Measurements from ENCODE around the gene HAGHL.

HAGHL gene

DNA sequence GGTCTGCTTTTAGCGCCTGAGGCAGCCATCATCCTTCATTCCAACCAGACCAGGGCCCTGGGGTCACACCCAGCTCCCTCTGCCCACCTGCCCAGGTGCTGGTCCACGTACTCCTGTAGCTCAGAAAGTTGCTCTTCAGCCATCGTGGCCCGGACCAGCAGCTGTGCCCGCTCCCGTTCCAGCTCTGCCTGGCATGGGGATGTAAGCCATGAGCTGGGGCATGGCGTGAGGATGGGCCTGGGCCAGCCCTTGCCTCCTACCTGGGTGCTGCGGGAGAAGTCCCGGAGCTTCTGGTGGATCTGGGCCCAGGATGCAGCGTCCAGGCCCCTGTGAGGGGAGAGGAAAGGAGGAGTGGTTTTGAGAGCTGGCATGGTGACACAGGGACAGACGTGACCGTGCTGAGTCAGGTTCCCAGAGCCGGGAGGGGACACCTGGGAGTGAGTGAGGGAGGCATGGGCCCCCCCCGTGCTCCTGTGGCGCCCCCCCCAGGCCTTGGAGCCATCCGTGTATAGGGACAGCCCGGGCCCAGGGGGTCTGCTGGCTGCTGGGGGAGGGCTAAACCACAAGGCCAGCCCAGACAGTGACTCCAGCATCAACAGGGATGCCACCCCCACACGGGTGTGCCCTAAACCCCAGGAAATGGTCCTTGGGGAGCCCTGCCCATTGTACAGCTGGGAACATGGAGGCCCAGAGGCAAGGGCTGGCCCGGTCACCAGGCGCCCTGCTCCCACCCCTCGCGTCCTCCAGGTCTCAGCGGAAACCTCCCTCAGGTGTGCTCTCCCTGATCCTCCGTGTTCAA is 3.9 kb upstream of the HAGHL start:
- FAIRE-seq: no peak

DNA sequence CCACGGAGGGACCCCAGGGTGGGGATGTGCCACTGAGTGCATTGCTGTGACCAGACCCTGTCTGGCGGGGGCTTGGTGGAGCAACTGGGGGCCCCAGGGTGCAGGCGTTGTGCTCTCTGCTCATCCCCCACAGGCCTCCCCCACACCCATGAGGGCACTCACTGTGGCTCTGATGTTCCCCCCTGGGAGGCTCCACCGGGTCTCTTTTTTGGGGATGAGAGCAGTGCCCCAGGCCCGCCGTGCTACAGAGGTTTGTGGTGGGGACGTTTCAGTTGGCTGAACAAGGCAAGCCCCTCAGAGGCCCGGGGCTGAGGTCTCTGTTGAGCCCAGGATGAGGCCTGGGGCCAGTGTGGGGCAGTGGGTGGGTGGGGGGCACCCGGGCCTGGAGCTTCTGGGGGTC is 3.2 kb upstream of the HAGHL start:
- no peak for FAIRE-seq

DNA sequence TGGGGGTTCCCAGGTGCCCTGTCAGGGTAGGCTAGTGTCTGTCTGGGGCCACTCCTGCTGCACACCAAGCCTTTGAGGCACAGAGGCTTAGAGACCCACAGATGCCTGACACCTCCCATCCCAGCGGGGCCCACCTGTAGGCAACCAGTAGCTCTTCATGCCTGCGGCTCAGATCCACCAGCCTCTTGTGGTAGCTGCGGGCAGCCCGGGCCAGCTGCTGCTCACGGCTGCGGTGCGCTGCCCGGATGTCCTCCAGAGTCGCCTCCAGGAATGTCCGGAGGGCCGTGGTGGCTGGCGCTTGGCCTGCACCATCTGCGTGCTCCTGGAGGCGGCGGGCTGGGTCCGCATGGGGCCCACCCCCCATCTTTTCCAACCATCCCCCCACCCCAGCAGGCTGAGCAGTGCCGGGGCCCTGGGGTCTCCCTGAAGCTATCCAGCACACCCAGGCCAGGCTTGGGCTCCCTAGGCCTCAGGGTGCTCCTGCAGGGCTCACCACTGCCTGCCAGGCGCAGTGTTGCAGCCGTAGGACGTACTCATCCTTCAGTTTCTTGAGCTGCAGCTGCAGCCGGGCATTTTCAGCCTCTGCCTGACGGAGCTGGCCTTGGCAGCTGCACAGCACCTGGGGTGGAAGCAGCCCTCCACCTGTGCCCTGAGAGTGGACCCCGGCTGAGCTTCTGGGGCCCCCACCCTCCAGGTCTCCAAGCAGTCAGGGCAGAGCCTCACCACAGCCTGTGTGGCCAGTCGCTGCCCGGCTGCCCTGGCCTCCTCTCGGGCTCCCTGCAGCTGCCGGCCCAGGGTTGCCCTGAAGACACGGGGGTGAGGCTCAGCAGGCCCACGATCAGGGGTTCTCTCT is 2.5 kb upstream of the HAGHL start:
- no peak for FAIRE-seq

DNA sequence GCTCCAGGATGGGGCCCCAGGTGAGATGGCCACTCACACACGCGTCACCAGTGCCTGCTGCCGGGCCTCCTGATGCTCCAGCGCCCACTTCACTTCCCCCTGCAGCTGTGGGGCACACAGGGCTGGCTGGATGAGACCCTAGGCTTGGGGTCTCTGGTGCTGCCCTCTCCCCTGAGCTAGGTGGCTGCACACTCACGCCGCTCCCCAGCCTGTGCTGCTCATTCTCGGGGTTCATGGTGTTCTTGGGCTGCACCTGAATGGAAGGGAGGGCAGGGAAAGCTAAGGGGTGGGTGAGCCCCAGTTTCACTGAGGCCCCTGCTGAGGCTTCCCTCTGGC is 1.9 kb upstream of the HAGHL start:
- no peak for FAIRE-seq

DNA sequence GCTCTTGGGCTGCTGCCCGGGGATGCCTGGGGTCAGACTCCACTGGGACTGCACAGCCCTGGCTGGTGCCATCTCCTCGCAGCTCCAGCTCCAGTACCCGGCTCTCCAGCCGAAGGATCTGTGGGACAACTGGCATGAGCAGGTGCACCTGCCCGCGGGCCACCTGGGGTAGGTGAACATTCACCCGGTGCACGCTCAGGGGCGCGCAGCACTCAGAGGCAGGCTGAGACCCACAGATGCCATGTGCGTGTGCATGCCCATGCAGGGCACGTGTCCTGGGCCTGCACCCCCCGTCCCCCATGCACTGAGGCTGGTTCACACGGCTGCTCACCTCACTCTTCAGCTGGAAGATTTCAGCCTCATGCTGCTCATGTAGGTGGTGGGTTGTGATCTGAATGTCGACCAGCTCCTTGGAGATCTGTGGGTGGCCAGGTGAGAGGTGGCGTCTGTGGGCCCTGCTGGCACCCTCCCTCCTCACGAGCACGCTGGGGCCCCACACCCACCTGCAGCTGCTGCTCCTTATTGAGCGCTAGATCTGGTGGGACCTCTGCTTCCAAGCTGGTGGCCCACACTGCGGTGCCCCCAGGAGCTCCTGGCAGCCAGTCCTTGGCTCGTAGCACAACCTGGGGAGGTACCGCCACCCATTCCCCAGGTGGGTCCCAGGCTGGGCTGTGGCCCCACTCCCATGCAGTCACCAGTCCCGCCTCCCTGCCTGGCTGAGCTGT is 1.3 kb upstream of the HAGHL start:
- FAIRE-seq: no peak

DNA sequence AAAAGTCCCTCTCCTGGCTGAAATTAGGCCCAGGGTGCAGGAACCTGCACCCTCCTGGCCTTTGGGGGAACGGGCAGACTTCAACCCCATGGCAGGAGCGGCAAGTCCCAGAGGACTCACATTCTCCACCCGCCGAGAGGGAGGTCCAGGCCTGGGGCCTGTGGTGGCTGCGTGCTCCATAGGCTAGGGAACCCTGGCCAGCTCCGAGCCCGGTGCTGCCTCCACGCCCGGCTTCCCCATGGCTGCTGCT is 793 bp upstream of the HAGHL start:
- no peak for FAIRE-seq

DNA sequence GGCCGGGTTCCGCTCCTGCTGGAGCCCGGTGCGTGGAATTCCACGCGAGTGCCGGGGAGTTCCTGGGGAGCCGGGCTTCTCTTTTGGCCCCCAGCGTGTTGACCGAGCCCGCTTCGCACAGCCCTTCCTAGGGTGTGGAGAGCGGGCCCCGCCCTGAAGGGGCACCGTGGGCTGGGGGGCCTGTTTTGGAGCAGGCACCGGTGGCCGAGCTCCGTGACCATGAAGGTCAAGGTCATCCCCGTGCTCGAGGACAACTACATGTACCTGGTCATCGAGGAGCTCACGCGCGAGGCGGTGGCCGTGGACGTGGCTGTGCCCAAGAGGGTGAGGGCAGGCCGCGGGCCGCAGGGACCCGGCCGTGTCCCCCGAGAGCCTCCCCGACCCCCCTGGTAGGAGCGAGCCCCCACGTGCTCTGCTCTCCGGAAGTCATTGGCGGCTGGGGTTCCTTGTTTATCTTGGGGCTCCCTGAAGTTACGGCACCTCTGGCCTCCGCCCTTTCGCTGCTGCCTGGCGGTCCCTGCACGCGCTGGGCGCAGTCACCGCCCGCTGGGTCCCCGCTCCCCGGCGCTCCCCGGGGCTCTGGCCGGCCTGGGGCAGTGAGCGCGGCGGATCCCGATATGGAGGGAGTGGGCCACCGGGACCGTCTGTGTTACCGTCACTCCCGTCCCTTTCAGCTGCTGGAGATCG is 528 bp downstream of the HAGHL start:
- no peak for FAIRE-seq

DNA sequence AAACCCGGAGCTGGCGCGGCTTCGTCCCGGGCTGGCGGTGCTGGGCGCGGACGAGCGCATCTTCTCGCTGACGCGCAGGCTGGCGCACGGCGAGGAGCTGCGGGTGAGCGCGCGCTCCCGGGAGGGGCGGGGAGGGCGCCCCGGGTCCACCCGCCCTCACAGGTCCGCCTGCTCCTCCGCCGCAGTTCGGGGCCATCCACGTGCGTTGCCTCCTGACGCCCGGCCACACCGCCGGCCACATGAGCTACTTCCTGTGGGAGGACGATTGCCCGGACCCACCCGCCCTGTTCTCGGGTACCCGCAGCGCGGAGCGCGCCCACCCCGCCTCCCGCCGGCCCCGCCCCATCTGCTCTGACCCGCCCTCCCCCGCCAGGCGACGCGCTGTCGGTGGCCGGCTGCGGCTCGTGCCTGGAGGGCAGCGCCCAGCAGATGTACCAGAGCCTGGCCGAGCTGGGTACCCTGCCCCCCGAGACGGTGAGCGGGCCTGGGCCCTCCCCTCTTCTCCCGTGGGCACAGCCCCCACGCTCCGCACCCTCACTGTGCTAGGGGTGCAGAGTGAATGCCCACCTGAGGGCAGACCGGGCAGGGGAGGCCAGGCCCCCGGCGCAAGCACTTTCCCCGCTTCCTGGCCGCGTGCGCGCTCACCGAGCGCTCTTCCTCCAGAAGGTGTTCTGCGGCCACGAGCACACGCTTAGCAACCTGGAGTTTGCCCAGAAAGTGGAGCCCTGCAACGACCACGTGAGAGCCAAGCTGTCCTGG is 1.4 kb downstream of the HAGHL start:
- FAIRE-seq: no peak

DNA sequence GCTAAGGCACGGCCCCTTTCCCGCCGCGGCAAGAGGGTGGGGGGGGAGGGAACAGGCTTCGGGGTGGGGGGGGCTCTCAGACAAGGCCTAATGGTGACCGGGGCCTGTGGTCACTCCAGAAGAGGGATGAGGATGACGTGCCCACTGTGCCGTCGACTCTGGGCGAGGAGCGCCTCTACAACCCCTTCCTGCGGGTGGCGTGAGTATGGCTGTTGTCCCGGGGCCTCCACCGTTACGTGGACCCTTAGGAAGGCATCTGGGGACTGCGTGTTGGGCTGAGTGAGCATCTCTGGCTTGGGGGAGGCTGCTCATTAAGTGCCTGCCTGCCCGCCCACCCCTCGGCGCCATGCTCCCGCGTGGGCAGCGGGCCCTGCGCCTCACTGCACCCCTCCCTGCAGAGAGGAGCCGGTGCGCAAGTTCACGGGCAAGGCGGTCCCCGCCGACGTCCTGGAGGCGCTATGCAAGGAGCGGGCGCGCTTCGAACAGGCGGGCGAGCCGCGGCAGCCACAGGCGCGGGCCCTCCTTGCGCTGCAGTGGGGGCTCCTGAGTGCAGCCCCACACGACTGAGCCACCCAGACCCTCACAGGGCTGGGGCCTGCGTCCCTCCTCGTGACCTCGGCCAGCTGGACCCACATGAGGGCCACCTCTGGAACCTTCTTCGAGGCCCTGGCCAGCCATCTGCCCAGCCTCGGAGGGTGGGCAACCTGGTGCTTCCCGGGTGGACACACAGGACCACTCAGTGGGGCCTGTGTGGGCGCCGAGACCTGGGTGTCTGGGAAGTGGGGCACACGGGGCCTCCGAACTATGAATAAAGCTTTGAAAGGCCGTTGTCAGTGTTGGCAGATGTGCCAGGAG is 2.2 kb downstream of the HAGHL start:
- FAIRE-seq: no peak

DNA sequence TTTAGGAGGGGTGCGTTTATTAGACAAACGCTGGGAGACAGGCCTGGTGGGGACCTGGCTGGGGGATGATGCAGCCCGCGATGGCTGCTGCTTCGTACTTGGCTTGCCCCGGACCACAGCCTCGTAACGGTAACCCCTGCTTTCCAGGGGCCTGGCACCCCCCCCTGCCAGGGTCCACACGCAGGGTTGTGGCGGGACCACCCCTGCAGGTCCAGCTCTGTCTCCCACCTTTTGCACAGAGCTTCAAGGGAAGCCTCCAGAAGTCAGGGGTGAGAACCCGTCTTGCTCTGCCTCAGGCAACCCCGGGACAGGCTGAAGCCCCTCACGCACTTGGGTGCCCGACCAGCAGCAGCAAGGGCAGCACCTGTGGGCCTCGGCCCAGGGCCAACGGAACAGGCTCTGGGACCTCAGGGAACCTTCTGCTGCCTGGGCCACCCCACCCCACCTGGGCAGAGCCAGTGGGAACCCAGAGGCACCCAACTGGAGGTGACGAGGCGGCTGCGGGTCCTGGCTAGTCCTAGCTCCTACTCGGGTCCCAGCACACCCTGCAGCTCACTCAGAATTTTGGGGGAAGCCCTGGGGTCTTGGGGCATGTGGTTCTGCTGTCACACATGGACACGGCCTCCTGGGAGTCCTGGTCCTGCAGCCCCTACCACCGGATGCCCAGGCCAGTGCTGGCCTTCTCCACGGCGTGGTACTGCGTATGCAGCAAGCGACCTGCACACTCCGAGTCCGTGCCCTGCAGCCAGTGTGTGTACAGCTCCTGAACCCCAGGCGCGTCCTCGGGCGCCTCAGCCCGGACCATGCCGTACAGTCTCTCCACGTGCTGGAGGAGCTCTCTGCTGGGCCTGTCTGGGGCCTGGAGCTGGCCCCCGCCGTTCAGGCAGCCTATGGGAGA is 3.1 kb downstream of the HAGHL start:
- no peak for FAIRE-seq

DNA sequence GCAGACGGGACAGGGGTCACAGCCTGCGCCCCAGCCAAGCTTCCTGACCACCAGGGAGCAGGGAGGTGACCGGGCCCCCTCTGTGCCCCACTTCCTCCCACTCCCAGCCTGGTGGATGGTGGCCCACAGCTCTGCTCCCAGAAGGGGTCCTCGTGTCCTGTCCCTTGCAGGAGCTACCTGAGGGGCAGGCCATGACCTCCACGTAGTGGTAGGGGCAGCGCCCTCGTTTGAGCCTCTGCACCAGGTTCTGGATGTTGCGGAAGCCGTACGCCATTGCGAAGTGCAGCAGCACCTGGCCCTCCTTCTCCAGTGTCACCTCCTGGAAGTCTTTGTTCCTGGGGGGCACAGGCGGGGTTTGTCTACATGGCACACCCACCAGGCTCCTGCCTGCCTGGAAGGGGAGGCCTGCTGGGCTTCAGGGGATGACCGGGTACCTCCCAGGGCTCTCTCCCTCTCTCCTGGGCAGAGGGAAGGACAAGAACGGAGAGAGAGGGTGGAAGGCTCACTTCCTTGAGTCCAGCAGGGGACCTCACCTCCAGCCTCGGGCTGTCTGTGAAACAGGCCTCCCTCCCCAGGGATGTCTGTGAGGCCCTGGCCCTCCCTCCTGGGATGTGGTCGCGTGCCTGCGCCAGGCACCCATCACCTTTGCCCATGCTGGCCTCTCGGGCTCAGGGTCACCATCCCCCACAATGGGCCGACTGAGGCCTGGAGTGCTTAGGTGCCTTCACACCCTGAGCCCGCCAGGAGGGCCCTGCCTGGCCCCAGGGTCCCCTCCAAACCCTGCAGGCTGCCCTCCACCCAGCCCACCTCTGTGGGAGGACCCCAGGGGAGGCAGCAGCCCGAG is 4.0 kb downstream of the HAGHL start:
- FAIRE-seq: no peak

DNA sequence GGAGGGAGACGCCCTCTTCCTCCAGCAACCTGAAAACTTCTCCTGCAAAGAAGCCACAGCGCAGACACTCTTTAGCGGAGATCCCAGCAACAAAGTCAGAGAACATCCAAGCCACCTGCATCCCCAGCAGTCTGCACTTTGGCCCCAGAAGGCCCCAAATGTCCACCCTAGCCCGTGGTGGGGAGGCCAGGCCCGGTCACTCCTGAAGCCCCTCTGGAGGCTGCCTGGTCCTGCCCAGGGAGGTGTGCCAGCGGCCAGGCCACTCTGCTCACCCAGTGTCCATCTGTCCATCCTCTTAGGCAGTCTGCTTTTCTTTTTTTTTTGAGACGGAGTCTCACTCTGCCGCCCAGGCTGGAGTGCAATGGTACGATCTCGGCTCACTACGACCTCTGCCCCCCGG is 5.4 kb downstream of the HAGHL start:
- no peak for FAIRE-seq

DNA sequence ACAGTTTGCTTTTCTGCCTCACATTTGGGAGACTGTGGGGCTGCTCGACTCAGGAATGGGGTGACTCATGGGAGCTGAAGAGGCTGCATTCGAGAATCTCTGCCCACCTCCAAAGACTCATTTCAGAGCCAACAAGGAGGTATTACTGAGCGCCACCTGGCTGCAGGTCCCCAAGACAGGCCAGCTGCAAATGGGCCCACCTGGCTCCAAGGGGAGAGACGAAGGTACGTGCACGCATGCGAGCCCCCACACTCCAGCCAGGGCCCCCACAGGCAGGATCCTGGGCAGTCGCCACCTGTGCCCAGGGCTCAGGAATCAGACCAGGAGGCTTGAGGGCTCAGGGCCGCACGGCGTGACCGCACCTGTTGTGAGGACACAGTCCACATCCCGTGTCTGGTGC is 6.0 kb downstream of the HAGHL start:
- no peak for FAIRE-seq

DNA sequence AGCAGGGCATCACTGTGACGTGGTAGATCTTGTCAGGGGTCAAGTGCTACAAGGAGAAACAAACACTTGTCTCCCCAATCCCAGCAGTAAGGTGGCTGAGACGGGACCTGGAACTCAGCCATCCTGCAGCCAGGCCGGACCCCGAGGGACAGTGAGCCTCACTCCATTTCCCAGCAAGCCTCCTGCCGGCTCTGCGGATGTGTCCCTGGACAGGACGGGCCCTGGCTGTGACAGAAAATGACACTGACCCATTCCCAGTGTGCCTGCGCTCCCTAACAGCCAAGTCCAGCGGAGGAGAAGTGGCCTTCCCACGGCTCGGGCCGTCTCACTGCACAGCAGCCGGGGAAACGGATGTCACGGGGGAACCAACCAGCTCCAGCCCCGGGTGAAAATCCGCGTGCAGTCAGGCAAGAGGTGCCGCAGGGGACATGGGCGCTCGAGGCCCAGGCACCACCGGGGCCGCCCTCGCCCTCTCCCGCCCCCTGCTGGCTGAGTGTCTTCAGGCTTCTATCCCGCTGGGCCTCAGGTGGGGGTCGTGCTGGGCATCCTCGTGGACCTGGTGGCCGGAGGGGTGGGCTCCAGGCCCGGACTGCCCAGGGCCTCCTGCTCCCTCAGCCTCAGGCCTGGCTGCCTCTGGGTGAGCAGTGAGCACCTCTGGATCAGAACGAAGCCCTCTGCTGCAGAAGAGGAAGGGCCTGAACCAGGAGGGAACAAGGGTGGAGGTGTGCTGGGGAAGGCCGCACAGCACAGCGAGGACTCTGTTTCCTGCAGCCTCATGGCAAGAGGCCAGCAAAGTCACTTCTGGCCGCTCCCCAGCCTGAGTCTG is 6.7 kb downstream of the HAGHL start:
- FAIRE-seq: no peak

DNA sequence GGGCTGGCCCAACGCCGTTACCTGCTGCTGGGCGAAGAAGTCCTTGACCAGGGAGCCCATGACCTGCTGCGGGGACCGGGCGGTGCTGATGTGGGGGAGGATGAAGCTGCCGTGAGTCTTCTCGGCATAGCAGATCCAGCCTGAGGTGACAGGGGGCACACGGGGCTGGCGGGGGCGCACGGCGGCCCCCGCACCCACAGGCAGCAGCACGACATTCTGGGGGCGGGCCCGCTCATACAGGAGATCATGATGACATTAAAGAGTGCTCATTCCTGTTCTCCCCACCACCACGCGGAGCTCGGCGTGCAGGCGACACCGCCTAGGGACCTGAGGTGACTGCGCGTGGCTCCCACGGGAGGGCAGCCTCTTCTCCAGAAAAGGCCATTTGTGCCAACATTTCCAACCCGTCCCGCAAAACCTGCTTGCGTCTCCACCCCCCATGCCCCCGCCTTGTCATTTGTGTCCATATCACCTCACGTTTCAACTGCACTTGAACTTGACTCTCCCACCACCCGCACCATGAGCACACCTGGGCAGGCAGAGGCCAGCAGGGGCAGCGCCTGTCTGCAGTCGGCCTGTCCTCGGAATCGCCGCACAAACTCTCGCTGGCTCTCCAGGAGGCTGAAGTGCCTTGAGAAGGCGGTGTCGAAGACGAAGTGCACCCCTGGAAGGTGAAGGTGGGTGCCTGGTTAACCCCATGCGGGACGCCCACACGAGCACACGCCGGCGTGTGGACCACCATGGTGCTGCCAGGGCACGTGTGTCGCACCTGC is 7.5 kb downstream of the HAGHL start:
- FAIRE-seq: no peak

DNA sequence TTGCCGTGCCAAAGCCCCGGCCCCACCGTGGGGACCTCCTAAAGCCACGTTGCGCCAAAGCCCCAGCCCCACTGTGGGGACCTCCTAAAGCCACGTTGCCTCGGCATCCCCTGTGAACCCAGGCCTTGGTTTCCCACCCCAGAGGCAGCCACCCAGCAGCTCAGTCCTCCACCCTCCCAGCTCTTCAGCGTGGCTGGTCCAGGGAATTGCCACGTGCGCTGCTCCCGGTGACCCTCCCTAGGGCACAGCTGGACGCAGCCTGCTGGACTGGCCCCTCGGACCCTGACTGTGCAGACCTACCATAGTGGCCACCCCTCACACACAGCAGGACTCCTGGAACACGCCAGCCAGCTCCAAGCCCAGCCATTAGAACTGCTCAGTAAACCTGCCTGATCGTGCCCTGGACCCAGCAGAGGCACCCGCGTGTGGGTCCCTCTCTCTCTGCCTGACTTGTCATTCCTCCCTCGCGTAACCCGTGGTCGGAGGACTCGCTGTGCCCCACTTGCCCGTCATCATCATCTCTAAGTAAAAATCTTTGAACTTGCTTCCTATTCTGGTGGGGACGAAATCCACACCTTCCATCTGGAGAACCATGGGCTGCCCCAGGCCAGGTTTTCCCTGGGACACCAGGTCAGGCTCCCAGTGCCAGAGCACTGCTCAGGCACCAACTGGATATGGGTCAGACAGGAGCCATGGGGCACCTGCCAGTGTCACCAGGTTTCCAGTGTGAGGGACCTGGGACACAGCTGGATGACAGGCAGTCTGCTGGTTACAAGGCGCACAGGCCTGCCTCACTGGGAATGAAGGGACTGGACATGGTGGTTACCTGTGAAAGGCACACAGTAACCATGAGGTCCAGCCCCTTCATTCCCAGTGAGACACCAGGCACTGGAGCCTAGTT is 8.3 kb downstream of the HAGHL start:
- no peak for FAIRE-seq

DNA sequence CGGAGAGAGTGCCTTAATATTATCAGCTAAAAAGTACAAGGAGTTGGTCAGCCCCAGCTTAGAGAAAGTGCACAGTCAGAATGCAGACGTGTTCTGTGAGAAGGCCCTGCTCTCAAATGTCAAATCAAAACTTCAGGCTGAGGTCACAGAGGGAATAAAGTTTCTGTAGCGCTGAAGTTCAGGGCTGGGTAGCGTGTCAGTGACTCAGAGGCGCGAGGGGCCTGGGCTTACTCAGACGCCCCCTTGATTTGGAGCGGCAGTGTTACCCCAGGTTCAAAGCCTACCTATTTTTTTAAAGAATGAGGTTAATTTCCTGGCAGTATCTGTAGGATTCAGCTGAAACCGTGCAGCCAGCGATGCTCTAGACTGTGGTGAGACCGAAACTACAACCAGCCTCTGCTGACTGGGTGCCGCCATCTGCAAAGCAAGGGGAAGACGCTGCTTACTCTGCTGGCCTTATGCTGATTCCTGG is 9.1 kb downstream of the HAGHL start:
- FAIRE-seq: no peak
